ENCODE results near the gene CDS2. TPM values are rescaled to one million over a fixed set of nuclear protein-coding genes. Genes with fewer than 3 reads are reported as not detected.
A peak's percentile ranks its signal among the peaks of the same experiment; 100 is the strongest.

Gene CDS2
- polyA plus RNA-seq, 3 donors, result 32.1 to 39.7 (median 36.8) TPM

DNA sequence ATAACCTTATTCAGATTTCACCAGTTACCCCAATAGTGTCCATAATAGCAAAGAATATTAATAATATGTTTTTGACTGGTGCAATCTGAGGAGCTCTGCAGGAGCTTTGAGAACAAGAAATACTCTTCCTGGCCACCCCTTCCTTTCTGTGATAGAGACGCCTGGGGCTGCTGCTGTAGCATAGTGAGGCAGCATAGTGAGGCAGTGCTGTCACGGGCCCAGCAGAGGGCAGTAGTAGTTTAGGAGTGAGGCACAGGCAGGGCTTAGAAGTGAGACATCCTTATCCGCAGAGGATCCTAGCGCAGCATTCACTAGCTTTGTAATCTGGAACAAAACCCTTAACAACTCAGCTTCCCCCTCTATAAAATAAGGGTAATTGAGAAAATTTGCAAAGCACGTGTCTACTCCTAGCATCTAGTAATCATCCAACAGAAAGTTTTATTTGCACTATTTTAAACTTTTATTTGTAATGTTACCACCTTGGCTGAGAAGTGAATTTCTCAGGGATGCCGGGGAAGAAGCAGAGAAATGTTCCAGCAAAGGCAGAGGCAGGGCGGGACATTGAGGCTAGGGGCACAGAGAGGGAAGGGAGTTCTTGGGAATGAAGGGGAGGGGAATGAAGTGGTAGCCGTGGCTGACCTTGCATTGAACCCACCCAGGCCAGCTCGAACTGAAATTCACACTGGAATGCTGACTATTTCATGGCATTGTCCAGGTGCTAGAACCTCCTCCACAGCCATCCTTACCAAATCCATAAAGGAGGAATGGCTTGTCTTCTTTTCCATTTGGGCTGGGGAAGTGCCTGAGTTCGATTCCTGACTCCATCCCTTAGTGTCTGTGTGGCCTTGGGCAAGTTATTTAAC lies 78.8 kb downstream of the CDS2 start:
- peak; percentile 67 for DNase-seq

DNA sequence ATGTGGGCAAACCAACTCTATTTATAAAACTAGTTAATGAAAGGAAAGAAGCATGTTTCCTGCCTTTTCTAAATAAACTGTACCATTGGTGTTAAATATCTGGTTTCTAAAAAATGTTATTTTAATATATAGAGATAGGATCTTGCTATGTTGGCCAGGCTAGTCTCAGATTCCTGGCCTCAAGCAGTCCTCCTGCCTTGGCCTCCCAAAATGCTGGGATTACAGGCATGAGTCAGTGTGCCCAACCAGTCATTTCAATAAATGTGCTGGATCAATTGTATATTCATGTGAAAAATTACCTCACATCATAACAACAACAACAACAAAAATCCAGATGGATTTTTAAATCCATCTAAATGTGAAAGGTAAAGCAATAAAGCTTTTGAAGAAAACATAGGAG lies 80.3 kb downstream of the CDS2 start:
- DNase-seq, result no peak

DNA sequence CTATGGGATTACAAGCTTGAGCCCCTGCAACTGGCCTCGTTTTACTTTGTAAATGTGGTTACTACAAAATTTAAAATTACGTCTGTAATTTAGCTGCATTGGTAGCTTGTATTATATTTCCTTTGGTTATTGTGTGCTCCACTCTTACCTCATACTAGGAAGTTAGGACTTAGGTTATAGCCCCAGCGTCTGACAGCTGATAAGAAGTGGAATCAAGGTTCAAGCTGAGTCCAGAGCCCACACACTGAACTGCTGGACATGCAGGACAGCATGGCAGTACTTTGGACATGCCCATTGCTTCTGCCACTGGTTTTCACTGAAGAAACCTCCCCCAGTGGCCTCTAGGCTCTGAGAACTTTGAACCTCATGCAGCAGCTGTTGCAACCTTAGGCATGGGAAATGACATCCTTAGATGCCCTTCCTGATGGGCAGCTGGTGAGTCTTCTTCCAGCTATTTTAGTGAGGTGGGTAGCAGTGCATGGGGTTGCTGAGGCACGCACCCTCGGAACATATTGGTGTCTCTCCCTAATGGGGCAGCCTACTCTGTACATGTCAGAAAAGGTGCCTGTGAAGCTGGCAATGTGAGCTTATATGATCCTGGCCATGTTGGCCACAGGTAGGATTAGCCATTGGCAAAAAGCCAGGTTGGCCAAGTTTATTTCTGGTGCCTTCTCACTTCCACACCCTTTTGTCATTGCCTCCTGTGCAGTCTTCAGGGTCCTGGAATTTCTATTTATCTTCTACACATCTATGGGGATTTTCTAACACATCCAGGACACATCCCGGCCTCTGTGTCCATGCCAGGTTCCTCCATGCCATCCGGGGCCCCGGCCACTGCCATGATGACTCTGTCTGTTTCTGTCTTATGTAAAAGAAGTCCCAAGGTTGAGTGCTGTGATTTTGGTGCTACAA lies 85.3 kb downstream of the CDS2 start:
- no peak for DNase-seq

DNA sequence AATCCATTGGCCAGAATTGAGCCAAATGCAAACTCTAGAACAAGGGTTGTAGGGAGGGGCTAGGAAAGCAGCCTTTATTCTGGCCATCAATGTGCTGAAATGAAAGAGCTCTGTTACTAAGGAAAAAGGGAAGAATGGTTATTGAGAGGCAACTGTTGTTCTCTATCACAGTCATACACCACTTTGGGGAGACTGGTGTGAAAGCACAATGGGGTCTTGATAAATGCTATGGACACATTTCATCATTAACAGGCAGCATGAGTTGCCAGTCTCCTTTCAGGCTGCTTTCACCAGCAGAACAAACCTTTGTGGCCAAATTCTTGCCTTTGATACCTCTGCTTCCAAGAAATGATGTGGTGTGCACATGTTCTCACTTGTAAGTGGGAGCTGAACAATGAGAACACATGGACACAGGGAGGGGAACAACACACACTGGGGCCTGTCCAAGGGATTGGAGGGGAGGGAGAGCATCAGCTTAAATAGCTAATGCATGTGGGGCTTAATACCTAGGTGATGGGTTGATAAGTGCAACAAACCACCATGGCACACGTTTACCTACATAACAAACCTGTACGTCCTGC lies 86.2 kb downstream of the CDS2 start:
- DNase-seq, result no peak

DNA sequence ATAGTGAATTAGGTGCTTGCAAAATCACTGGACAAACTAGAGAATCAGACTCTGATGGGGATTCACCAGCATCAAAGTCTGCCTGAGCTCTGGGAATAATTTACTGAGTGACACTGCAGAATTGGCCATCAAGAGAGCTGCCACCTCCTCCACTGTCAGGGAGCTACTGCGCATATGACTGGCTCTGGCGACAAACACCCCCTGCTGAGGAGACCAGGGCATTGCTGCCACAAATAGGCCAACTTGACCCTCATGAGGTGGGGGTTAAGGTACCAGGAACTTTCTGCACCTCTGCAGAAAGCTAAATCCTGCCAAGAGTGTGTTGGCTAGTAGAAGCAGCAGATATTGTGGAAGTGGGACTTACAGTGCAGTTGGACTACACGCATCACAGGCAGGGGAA lies 88.0 kb downstream of the CDS2 start:
- DNase-seq, result no peak

DNA sequence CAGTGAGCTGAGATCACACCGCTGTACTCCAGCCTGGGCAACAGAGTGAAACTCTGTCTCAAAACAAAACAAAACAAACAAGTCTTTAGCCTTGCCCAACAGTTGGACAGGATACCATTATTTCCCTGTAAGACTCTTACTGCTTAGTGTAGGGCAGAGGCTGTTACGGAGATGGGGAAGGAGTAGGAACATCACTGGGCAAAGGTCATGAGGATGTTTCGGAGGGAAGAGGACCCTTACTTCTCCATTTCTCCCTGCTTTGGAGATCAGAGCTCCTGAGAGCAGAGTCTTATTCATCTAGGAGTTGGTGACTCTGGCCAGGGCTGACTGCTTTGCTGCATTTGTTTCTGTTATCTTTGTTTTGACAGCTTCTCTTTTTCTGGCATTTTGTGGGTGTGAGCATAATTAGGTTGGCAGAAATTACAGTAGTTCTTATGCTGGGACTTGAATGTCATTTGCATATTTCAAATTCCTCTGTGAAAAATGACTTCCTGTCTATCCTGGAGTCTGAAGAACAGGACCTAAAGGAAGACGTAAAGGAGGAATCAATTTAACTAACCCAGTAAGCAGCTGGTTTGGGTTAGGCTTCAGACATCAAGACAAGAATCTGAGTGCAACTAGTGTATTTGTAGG lies 89.0 kb downstream of the CDS2 start:
- no peak for DNase-seq

DNA sequence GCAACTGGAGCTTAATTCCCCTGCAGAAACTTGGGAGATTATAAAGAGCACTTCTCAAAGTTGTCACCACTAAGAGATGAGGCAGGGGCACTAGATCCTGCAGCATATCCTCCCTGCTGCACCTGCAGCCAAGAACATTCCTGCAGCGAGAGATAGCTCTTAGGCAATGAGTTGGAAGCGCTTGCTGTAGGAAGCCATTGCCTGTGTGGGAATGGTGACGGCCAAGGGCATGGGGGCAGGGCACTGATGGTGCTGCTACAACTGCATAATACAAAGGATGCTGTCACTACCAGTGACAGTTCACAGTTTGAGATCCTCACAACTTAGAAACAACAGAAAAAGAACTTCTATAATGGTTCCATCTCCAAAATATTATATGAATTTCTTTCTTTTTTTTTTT lies 89.9 kb downstream of the CDS2 start:
- no peak for DNase-seq

DNA sequence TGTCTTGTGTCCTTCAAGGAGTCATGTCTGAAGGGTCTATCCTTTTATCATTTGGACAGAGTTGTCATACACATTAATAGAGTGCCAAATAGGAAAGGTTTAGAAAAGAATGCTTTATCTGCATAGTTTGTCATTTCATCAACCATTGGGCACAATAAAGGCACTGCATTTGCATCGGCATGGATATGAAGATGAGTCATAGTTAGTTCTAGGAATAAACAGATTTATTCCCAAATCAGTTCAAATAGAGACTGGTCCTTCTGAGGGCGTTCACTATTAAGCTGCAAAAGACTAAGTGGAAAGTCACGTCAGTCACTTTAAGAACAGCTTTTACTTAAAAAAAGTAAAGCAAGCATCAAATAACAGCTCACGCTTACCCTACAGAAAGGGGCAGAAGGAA lies 90.8 kb downstream of the CDS2 start:
- no peak for DNase-seq

DNA sequence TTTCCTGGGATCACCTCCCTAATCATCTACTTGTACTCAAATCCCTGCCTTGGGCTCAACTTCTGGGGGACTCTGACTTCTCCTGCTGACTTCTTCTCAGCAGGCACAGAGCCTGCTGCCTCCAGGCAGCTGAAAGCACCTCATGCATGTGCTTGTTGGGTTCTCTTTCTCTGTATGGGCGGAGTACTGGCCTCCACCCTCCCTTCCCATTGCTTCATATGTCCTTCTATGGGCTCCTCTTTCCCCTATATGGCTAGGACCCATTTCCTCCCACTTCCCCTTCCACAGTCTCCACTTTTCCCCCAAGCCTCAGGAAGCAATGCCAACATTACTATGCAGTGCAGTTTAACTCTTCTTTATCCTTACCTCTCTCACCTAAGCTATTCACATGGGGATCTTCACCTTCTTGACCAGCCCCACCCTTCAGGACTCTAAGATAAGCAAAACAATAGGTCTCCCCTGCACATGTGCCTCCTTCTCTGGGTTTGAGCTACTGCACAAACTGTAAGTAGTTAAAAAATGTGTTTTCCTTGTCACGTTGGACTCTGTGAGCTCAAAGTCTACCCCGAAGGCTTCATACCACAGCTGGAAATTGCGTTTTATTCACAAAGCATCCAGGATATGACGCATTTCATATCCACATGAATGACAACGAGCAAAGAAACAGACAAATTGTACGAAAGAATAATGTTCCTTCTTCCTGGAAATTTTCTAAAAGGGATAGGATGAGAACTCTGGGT lies 93.7 kb downstream of the CDS2 start:
- DNase-seq, result no peak

DNA sequence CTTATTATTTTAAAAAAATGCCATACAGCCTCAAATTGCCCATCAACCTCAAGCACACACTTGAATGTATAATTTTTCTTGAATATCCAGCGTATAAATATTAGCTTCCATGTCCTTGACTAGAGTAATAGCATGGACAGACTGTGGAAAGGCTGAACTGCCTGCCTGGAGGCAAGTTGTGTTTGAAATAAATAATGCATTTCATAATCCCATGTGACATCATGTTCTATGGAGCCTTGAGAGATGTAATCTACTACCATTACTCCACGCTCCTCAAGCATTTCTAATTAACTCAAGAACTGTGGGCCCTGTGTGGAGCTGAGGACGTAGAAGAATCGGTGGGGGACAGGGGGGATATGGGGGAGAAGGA lies 94.2 kb downstream of the CDS2 start:
- no peak for DNase-seq

DNA sequence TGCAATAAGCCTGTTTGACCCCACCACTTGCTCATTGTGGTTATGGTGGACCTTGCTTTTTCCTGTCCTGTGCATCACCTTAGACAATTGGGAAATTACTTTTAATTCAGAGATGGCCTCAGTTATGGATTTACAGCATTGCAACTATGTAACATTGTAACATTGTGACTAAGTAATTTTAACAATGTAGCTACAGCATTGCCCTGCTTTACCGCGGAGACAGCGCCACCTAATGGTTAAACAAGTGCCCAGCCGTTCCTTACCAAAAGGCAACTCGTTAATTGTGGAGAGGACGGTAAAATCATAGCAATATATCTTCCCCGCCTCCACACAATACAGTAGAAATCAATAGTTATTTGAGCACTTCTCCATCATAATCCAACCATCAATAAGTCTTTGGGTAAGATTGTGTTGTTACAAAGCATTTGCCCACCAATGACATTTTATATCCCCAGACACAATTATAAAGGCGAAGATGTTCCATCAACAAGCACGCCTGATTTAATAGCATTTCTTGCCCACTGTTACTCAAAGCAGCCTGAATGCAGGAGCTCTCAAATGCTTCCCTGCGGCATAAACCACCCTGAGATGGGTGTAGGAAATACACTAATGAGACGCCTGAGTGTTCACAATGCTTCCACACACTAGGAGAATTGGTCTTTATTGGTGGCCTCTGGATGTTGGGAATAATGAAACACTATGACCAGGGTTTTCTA lies 96.3 kb downstream of the CDS2 start:
- no peak for DNase-seq

DNA sequence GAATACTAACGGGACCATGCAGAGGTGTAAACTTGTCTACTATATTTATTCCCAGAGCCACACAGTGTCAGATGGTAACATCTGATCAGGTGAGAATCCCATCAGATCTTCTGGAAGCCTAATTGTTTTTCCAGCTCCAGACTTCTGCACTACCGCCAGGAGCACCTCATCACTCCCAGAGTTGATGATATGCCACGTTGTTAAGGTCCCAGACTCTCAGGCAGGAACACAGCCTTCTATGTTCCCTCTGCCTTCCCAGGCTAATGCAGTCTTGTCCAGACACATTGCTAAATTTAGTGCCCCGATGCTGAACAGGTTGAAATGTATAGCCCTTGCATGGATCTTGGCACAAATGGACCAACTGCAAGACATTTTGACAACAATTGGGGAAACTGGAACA lies 103.7 kb downstream of the CDS2 start:
- no peak for DNase-seq

DNA sequence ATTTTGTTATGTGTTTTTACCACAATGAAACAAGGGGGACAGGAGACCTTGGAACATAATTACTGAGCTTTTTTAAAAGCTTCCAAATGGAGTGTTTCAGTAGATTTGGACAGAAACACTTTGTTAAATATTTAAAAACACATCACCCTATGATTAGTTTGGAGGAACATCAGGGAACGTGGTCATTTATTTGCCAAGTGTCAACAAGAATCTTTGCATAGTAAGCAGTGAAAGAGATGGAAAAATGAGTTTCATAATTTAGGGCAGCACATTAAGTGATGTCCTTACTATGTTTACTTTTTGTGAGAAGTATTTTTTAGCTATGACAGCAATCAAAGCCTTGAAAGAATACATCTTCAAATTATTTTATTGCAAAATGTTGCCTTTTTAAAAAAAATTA lies 107.3 kb downstream of the CDS2 start:
- no peak for DNase-seq

DNA sequence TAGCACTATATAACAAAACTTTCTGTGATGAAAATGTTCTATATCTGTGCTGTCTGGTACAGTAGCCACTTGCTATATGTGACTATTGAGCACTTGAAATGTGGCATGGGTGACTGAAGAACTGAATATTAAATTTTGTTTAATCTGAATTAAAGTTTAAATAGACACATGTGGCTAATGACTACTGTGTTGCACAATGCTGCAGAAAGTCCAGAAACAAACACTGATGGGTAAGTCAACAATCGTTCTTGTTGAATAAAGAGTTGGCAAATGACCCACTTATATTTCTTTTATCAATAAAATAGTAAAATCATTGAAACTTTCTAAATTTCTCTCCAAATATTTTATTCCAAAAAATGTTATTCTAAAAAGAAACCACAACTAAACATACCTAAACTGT lies 108.2 kb downstream of the CDS2 start:
- no peak for DNase-seq

Other genes starting within 250 kb of the CDS2 start
- gene SLC23A2, start 125.5 kb upstream of the CDS2 start, polyA plus RNA-seq (ENCODE audit: insufficient read length in 3 of 3), result 10 to 100 TPM; 18.2 to 26.1 (median 22.6) TPM
- gene TMEM230, start 13.9 kb upstream of the CDS2 start, polyA plus RNA-seq (ENCODE audit: insufficient read length in 3 of 3), result 100 to 1,000 TPM; 127 to 143 (median 142) TPM
- 100 to 1,000 TPM; 157 to 190 (median 161) TPM for gene PCNA, start 7.0 kb upstream of the CDS2 start, polyA plus RNA-seq (ENCODE audit: insufficient read length in 3 of 3)
- not detected for gene PROKR2, start 189.9 kb downstream of the CDS2 start, polyA plus RNA-seq (ENCODE audit: insufficient read length in 3 of 3)